DND-41 (cell line): ENCODE results near the gene TMC7.

Experiments
- ATAC-seq: fragments of 200-7000 bp; cut with Tn5 transposase; 3 replicates; pipeline ENCODE4 v1.9.1; 2021; ENCODE audit warnings: low read depth; ENCODE audit not compliant: insufficient read depth
- DNase-seq: peaks from one replicate; pipeline ENCODE4 v3.0.0-alpha.2; 2020
- H2AFZ ChIP-seq: 2 replicates; pipeline ENCODE4 v1.6.0; 2012; ENCODE audit warnings: low read depth, low read length
- H3K27ac ChIP-seq: 2 replicates; pipeline ENCODE4 v1.5.1; 2012; ENCODE audit warnings: low read length, inconsistent platforms
- H3K27me3 ChIP-seq: fragments of 200-600 bp; sonication (generic); 2 replicates; pipeline ENCODE4 v1.6.0; 2012; ENCODE audit warnings: low read length, mild to moderate bottlenecking, inconsistent platforms; ENCODE audit not compliant: insufficient read depth, poor library complexity
- H3K36me3 ChIP-seq: 2 replicates; pipeline ENCODE4 v1.5.1; 2012; ENCODE audit warnings: low read length, inconsistent platforms; ENCODE audit not compliant: insufficient read depth
- H3K4me1 ChIP-seq: 2 replicates; pipeline ENCODE4 v1.5.1; 2012; ENCODE audit warnings: mild to moderate bottlenecking, low read length; ENCODE audit not compliant: insufficient read depth
- H3K4me2 ChIP-seq: 2 replicates; pipeline ENCODE4 v1.6.0; 2012; ENCODE audit warnings: mild to moderate bottlenecking, moderate library complexity, low read length, inconsistent platforms; ENCODE audit not compliant: insufficient read depth
- H3K4me3 ChIP-seq, 2 experiments: fragments of 200-600 bp in 1 of 2; shearing (Covaris generic) in 1 of 2; 2 replicates each; pipeline ENCODE4 v1.5.1; 2012 to 2016; ENCODE audit warnings: inconsistent platforms in 2 of 2, low read length in 2 of 2, mild to moderate bottlenecking in 2 of 2, low read depth in 1 of 2, moderate library complexity in 1 of 2
- H3K79me2 ChIP-seq: 2 replicates; pipeline ENCODE4 v1.6.0; 2012; ENCODE audit warnings: low read length, inconsistent platforms; ENCODE audit not compliant: insufficient read depth
- H3K9ac ChIP-seq: 2 replicates; pipeline ENCODE4 v1.6.0; 2012; ENCODE audit warnings: low read depth, mild to moderate bottlenecking, inconsistent platforms, low read length, moderate library complexity
- H3K9me3 ChIP-seq: 2 replicates; pipeline ENCODE4 v1.5.1; 2012; ENCODE audit warnings: low read length, moderate library complexity, mild to moderate bottlenecking, inconsistent platforms; ENCODE audit not compliant: insufficient read depth, severe bottlenecking
- H4K20me1 ChIP-seq: 2 replicates; pipeline ENCODE4 v1.6.0; 2012; ENCODE audit warnings: low read length; ENCODE audit not compliant: insufficient read depth
- EZH2 ChIP-seq: IDR thresholded peaks from 3 replicates; pipeline ENCODE4 v1.6.1; 2012; ENCODE audit warnings: borderline replicate concordance, low read depth, mild to moderate bottlenecking, moderate library complexity, low read length, inconsistent platforms; ENCODE audit not compliant: severe bottlenecking
- TF ChIP-seq, protein P1 (sequence below): IDR thresholded peaks from 2 replicates; pipeline ENCODE4 v1.5.1; 2012; ENCODE audit warnings: borderline replicate concordance, low read length, moderate library complexity, mild to moderate bottlenecking; ENCODE audit not compliant: poor library complexity, severe bottlenecking; ENCODE audit errors: extremely low read depth

Gene TMC7

DNA sequence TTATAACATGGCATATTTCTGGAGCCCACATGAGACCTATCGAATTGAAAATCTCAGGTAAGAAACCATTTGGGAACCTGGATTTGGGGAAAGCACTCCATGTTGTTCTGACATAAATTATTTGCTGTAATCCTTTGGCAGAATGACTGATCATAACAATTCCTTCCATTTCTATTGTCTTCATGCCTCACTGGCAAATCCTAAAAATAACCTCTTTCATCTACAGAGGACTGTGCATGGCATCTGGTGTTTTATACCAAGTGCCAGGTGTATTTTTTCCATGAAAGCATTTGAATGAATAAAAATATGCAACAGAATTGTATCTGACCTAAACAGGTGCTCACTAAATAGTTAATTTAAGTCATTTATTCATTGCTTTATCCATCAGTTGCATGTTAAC, 50.0 kb downstream of the TMC7 start:
- no peaks in the 10 kb centered on the region for H3K36me3 ChIP-seq
- H3K79me2 ChIP-seq: no peaks in the 10 kb centered on the region
- H3K9me3 ChIP-seq: no peaks in the 10 kb centered on the region
- H3K9ac ChIP-seq: no peak overlapping the region
- H3K4me2 ChIP-seq: no peak overlapping the region
- H4K20me1 ChIP-seq: no peaks in the 10 kb centered on the region
- ATAC-seq (no peak), DNase-seq (no peak)
- no peak overlapping the region for H3K27ac ChIP-seq
- H2AFZ ChIP-seq: no peak overlapping the region
- TF ChIP-seq EZH2: no peak
- TF ChIP-seq, protein P1, sequence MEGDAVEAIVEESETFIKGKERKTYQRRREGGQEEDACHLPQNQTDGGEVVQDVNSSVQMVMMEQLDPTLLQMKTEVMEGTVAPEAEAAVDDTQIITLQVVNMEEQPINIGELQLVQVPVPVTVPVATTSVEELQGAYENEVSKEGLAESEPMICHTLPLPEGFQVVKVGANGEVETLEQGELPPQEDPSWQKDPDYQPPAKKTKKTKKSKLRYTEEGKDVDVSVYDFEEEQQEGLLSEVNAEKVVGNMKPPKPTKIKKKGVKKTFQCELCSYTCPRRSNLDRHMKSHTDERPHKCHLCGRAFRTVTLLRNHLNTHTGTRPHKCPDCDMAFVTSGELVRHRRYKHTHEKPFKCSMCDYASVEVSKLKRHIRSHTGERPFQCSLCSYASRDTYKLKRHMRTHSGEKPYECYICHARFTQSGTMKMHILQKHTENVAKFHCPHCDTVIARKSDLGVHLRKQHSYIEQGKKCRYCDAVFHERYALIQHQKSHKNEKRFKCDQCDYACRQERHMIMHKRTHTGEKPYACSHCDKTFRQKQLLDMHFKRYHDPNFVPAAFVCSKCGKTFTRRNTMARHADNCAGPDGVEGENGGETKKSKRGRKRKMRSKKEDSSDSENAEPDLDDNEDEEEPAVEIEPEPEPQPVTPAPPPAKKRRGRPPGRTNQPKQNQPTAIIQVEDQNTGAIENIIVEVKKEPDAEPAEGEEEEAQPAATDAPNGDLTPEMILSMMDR: no peak
- no peak overlapping the region for H3K4me3 ChIP-seq
- no peaks in the 10 kb centered on the region for H3K27me3 ChIP-seq
- H3K4me1 ChIP-seq: no peaks in the 10 kb centered on the region

DNA sequence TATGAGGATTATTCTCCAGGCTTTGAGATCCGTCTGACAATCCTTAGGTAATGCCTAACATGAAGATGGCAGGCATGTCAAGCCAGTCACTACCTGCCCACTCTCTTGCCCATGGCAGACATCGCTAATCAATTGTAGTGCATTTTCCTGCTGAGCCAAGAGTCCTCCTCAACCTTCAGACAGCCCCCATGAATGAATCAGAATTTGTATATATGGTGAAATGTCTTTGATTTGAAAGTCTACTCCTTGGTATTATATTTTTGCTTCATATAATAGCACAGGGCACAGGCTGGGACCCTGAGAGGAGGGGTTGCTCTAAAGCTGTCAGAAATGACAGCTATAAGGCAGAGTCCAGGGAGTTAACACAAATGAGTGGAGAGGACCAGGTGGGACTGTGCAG, 56.7 kb downstream of the TMC7 start:
- Histone ChIP-seq H4K20me1 (no peaks in the 10 kb centered on the region), H3K4me2 (no peak overlapping the region)
- no peak for ATAC-seq

DNA sequence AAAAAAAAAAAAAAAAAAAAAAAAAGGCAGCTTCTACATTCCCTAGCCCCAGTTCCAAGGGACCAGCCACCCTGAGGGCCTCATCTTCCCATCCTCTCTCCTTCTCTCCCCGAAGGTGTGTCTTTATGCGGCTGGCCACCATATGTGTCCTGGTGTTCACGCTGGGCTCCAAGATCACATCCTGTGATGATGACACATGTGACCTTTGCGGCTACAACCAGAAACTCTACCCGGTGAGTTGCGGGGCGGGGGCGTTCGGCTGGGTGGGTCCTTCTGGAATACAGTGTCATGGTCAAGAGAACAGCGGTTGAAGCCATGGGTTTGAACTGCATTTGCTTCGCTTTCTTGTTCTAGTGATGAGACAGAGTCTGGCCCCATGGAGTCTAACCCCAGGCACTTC, 61.0 kb downstream of the TMC7 start:
- H3K27ac ChIP-seq: no peak overlapping the region
- TF ChIP-seq, protein P1: no peak
- no peak for TF ChIP-seq EZH2
- no peaks in the 10 kb centered on the region for H4K20me1 ChIP-seq
- no peaks in the 10 kb centered on the region for H3K79me2 ChIP-seq
- DNase-seq (no peak), ATAC-seq (no peak)
- no peak overlapping the region for H3K9ac ChIP-seq
- H3K9me3 ChIP-seq: no peaks in the 10 kb centered on the region
- H2AFZ ChIP-seq: no peak overlapping the region
- no peak overlapping the region for H3K4me3 ChIP-seq
- H3K36me3 ChIP-seq: no peaks in the 10 kb centered on the region
- H3K4me1 ChIP-seq: no peaks in the 10 kb centered on the region
- no peak overlapping the region for H3K4me2 ChIP-seq
- no peaks in the 10 kb centered on the region for H3K27me3 ChIP-seq

More for the DNA sequence above, 56.7 kb downstream of the TMC7 start:
- DNase-seq: no peak
- Histone ChIP-seq H3K4me1 (no peaks in the 10 kb centered on the region), H3K9ac (no peak overlapping the region), H3K9me3 (no peaks in the 10 kb centered on the region), H3K79me2 (no peaks in the 10 kb centered on the region), H3K4me3 (no peak overlapping the region), H3K27me3 (no peaks in the 10 kb centered on the region), H2AFZ (no peak overlapping the region), H3K27ac (no peak overlapping the region), H3K36me3 (no peaks in the 10 kb centered on the region)
- TF ChIP-seq, protein P1: no peak

DNA sequence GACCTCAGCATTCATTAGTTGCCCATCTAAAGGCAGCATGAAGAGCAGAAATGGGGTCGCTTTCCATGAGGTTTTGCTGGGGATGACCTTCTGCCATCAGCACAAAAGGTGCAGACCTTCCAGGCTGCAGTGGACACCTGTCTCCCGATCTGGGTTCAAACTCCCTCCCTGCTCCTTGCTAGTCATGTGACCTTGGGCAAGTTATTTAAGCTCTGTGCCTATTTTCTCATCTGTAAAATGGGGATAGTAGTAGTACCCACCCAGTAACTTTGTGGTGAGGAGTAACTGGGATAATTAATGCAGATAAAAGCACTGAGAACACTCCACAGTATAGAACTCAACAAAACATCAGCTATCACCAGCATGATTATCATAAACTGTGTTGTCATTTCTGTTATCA, 62.3 kb downstream of the TMC7 start:
- Histone ChIP-seq H3K27ac (no peak overlapping the region), H2AFZ (no peak overlapping the region), H3K9ac (no peak overlapping the region), H3K4me3 (no peak overlapping the region), H3K79me2 (no peaks in the 10 kb centered on the region), H3K27me3 (no peaks in the 10 kb centered on the region), H4K20me1 (no peaks in the 10 kb centered on the region), H3K4me1 (no peaks in the 10 kb centered on the region), H3K4me2 (no peak overlapping the region), H3K9me3 (no peaks in the 10 kb centered on the region), H3K36me3 (no peaks in the 10 kb centered on the region)
- TF ChIP-seq EZH2: no peak
- TF ChIP-seq, protein P1: no peak
- no peak for DNase-seq
- no peak for ATAC-seq
